HepG2 (cell line): ENCODE measurements around the gene IRF7. TPM values are rescaled to one million over a fixed set of nuclear protein-coding genes. Genes with fewer than 3 reads are reported as not detected.

Source experiments
- NR1H2 ChIP-seq: sonication (generic); formaldehyde crosslinking; IDR thresholded peaks from 2 replicates; pipeline ENCODE4 v1.8.1; 2022; ENCODE audit warnings: low read depth, missing genetic modification reagents, borderline replicate concordance
- SIN3B ChIP-seq: fragments of 150-350 bp; IDR thresholded peaks from 2 replicates; pipeline ENCODE4 v1.6.1; 2014; ENCODE audit warnings: low read length
- ZBTB38 ChIP-seq: sonication (generic); formaldehyde crosslinking; IDR thresholded peaks from 2 replicates; pipeline ENCODE4 v1.5.1; 2020; ENCODE audit warnings: mild to moderate bottlenecking, missing genetic modification reagents
- ZBTB40 ChIP-seq, 2 experiments: fragments of 450-650 bp in 1 of 2; sonication (generic) in 1 of 2; formaldehyde crosslinking in 1 of 2; IDR thresholded peaks; 2 replicates each; pipeline versions ENCODE4 v1.6.1 to v1.8.0; 2016 to 2022; ENCODE audit warnings: antibody characterized with exemption in 1 of 2, mild to moderate bottlenecking in 1 of 2, missing genetic modification reagents in 1 of 2
- ZFP37 ChIP-seq: sonication (generic); formaldehyde crosslinking; IDR thresholded peaks from 2 replicates; pipeline ENCODE4 v1.4.0; 2020; ENCODE audit warnings: missing genetic modification reagents, borderline replicate concordance
- ZFP82 ChIP-seq: sonication (generic); formaldehyde crosslinking; IDR thresholded peaks from 2 replicates; pipeline ENCODE4 v1.5.1; 2020; ENCODE audit warnings: mild to moderate bottlenecking, missing genetic modification reagents, borderline replicate concordance
- ZNF17 ChIP-seq: sonication (generic); formaldehyde crosslinking; IDR thresholded peaks from 2 replicates; pipeline ENCODE4 v1.5.0; 2020; ENCODE audit warnings: mild to moderate bottlenecking, missing genetic modification reagents
- ZNF207 ChIP-seq: fragments of 450-650 bp; IDR thresholded peaks from 2 replicates; pipeline ENCODE4 v1.6.1; 2016; ENCODE audit warnings: antibody characterized with exemption, borderline replicate concordance
- ZNF672 ChIP-seq: sonication (generic); formaldehyde crosslinking; IDR thresholded peaks from 2 replicates; pipeline ENCODE4 v1.8.1; 2022; ENCODE audit warnings: missing genetic modification reagents
- polyA plus RNA-seq, 8 experiments: library from polyadenylated mRNA; depleted of rRNA in 3 of 8; stranded (reverse) in 7 of 8; unstranded in 1 of 8; fragments of >200 nt; fragmentation: Illumina TruSeq in 4 of 8; extraction: Trizol in 4 of 8; gene quantifications; 2 replicates each; pipeline versions ENCODE4 v1.2.1 to v1.2.3, GENCODE V29; 2011 to 2016; ENCODE audit warnings: low read depth in 4 of 8, missing spikeins in 1 of 8, mixed read lengths in 1 of 8; ENCODE audit not compliant: insufficient read depth in 1 of 8
- total RNA-seq, 5 experiments: library from RNA; depleted of rRNA; stranded (reverse); fragments of >200 nt; fragmentation: Illumina TruSeq; extraction: Trizol; gene quantifications; 2 replicates each; pipeline ENCODE4 v1.2.3, GENCODE V29; 2016; ENCODE audit warnings: low read depth in 1 of 5
- TF ChIP-seq, protein P1 (sequence below): sonication (generic); formaldehyde crosslinking; IDR thresholded peaks from 2 replicates; pipeline ENCODE4 v1.4.0; 2020; ENCODE audit warnings: mild to moderate bottlenecking, missing genetic modification reagents
- TF ChIP-seq, protein P2 (sequence below): sonication (generic); formaldehyde crosslinking; IDR thresholded peaks from 2 replicates; pipeline ENCODE4 v1.4.0; 2020; ENCODE audit warnings: missing genetic modification reagents
- TF ChIP-seq, protein P3 (sequence below): sonication (generic); formaldehyde crosslinking; IDR thresholded peaks from 2 replicates; pipeline ENCODE4 v1.5.1; 2020; ENCODE audit warnings: missing genetic modification reagents, mild to moderate bottlenecking, borderline replicate concordance
- TF ChIP-seq, protein P4 (sequence below): sonication (generic); formaldehyde crosslinking; conservative IDR thresholded peaks from 2 replicates; pipeline ENCODE4 v1.4.0; 2020; ENCODE audit warnings: missing genetic modification reagents

IRF7 gene
- total and polyA plus RNA-seq, 2 of the 13 experiments (the other 11 are each of a cell fraction or from before 2014, with no cell fraction given), result not detected

- no peak for TF ChIP-seq ZBTB40 (IDR thresholded peaks at IDR 0.05)
- TF ChIP-seq ZBTB40 (CRISPR knock-in tag; IDR thresholded peaks at IDR 0.05), result peak; percentile 34; the same call in 1 of the 2 replicates
- TF ChIP-seq ZFP82 (CRISPR knock-in tag), result no peak
- no peak for TF ChIP-seq SIN3B
- no peak for TF ChIP-seq ZNF207
- TF ChIP-seq ZNF17, result no peak
- peak; percentile 12; the same call in 1 of the 2 replicates for TF ChIP-seq ZBTB38 (CRISPR knock-in tag)
- TF ChIP-seq, protein P1, sequence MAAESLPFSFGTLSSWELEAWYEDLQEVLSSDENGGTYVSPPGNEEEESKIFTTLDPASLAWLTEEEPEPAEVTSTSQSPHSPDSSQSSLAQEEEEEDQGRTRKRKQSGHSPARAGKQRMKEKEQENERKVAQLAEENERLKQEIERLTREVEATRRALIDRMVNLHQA, result no peak
- TF ChIP-seq, protein P2, sequence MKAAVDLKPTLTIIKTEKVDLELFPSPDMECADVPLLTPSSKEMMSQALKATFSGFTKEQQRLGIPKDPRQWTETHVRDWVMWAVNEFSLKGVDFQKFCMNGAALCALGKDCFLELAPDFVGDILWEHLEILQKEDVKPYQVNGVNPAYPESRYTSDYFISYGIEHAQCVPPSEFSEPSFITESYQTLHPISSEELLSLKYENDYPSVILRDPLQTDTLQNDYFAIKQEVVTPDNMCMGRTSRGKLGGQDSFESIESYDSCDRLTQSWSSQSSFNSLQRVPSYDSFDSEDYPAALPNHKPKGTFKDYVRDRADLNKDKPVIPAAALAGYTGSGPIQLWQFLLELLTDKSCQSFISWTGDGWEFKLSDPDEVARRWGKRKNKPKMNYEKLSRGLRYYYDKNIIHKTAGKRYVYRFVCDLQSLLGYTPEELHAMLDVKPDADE (CRISPR knock-in tag), result no peak
- TF ChIP-seq, protein P3, sequence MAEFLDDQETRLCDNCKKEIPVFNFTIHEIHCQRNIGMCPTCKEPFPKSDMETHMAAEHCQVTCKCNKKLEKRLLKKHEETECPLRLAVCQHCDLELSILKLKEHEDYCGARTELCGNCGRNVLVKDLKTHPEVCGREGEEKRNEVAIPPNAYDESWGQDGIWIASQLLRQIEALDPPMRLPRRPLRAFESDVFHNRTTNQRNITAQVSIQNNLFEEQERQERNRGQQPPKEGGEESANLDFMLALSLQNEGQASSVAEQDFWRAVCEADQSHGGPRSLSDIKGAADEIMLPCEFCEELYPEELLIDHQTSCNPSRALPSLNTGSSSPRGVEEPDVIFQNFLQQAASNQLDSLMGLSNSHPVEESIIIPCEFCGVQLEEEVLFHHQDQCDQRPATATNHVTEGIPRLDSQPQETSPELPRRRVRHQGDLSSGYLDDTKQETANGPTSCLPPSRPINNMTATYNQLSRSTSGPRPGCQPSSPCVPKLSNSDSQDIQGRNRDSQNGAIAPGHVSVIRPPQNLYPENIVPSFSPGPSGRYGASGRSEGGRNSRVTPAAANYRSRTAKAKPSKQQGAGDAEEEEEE, result no peak
- TF ChIP-seq ZFP37, result no peak
- no peak for TF ChIP-seq ZNF672
- TF ChIP-seq NR1H2, result no peak
- TF ChIP-seq, protein P4, sequence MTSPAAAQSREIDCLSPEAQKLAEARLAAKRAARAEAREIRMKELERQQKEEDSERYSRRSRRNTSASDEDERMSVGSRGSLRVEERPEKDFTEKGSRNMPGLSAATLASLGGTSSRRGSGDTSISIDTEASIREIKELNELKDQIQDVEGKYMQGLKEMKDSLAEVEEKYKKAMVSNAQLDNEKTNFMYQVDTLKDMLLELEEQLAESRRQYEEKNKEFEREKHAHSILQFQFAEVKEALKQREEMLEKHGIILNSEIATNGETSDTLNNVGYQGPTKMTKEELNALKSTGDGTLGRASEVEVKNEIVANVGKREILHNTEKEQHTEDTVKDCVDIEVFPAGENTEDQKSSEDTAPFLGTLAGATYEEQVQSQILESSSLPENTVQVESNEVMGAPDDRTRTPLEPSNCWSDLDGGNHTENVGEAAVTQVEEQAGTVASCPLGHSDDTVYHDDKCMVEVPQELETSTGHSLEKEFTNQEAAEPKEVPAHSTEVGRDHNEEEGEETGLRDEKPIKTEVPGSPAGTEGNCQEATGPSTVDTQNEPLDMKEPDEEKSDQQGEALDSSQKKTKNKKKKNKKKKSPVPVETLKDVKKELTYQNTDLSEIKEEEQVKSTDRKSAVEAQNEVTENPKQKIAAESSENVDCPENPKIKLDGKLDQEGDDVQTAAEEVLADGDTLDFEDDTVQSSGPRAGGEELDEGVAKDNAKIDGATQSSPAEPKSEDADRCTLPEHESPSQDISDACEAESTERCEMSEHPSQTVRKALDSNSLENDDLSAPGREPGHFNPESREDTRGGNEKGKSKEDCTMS (CRISPR knock-in tag), result no peak
These were observed 48.0 kb downstream of the IRF7 start (continued) for GRCh38 chr11:567629-568292.
